ENCODE results near the gene HSD11B2. TPM values are rescaled to one million over a fixed set of nuclear protein-coding genes. Genes with fewer than 3 reads are reported as not detected.

Gene HSD11B2
- total and polyA plus RNA-seq, 2 of the 4 experiments (the other 2 are of a cell fraction), result 0.26 TPM; not detected in 1

- Histone ChIP-seq H2BK15ac (ENCODE audit: low read depth, low read length) (no peak overlapping the region), H4K91ac (ENCODE audit: insufficient read depth, low read depth, low read length) (no peak overlapping the region), H3K79me1 (ENCODE audit: low read depth in 1 of 2, low read length in 2 of 2) (no peaks in the 10 kb centered on the region), H3K36me3 (ENCODE audit: control insufficient read depth, insufficient read depth, low read length) (peaks cover 13% of the 10 kb centered on the region; the same call in 1 of the 2 replicates), H3K27ac (ENCODE audit: insufficient read depth, low read length) (no peak overlapping the region), H3K9me1 (ENCODE audit: insufficient read depth, low read length) (peaks cover 3% of the 10 kb centered on the region; the same call in 1 of the 2 replicates), H4K5ac (ENCODE audit: low read depth, low read length) (no peak overlapping the region), H3K27me3 (ENCODE audit: control insufficient read depth, insufficient read depth, low read length) (peaks cover 27% of the 10 kb centered on the region), H3K4me3 (ENCODE audit: insufficient read depth, low read depth, low read length) (no peak overlapping the region), H3K9ac (ENCODE audit: low read depth, low read length) (no peak overlapping the region), H3K4me1 (ENCODE audit: control insufficient read depth, insufficient read depth, low read length) (peaks cover 5% of the 10 kb centered on the region; the same call in 1 of the 2 replicates), H3K4me2 (ENCODE audit: low read depth, low read length) (no peak overlapping the region), H3K14ac (replicated peaks; ENCODE audit: low read depth, low read length) (no peak overlapping the region), H3K4ac (ENCODE audit: low read depth, low read length) (no peak overlapping the region), H3K9me3 (ENCODE audit: control insufficient read depth, insufficient read depth, low read length) (no peaks in the 10 kb centered on the region), H2BK5ac (ENCODE audit: low read depth, low read length, poor library complexity, severe bottlenecking) (no peak overlapping the region), H3K18ac (ENCODE audit: low read depth, low read length) (no peak overlapping the region), H2BK120ac (ENCODE audit: low read depth, low read length) (no peak overlapping the region), H3K56ac (ENCODE audit: extremely low read depth, insufficient read depth, low read length) (no peak overlapping the region), H3K23ac (ENCODE audit: low read depth, low read length) (no peak overlapping the region), H4K20me1 (ENCODE audit: insufficient read depth, low read length) (peaks cover 12% of the 10 kb centered on the region), H2BK20ac (ENCODE audit: low read depth, low read length) (no peak overlapping the region), H2AFZ (replicated peaks; ENCODE audit: low read length, poor library complexity) (no peak overlapping the region), H2AK9ac (replicated peaks; ENCODE audit: low read depth, low read length, poor library complexity) (no peak overlapping the region), H4K8ac (ENCODE audit: low read depth in 2 of 2, low read length in 2 of 2) (no peak overlapping the region), H2AK5ac (ENCODE audit: low read depth, low read length) (no peak overlapping the region)
- intact Hi-C loops (cut with micrococcal nuclease), result no loop called here
- dilution Hi-C loops (cut with HindIII; ENCODE audit: low sequenced_read_pairs, unreplicated experiment), result no loop called here
- POLR2A ChIA-PET (ENCODE audit: unreplicated experiment), result interaction anchor here (0.6 kb wide), 1 partner anchor 9 kb away, joined by 3 read pairs; no protein-coding TSS in a partner anchor
- WGBS, 2 experiments (ENCODE audit: extremely low coverage in 2 of 2, insufficient read length in 1 of 2), result 67% methylated on average over 3 of the region's 5 CpGs; no CpG with 5 or more reads in 1 of the 2 experiments
- DNase-seq (no peak), ATAC-seq (ENCODE audit: low read depth) (no peak)
- in situ Hi-C loops (cut with MboI; ENCODE audit: low sequenced_read_pairs), result no loop called here
- no peak for TF ChIP-seq ELK1 (IDR thresholded peaks at IDR 0.05; ENCODE audit: borderline replicate concordance, low read depth, low read length)
- TF ChIP-seq RAD21 (IDR thresholded peaks at IDR 0.05; ENCODE audit: low read length), result no peak
- no peak for TF ChIP-seq SMC3 (IDR thresholded peaks at IDR 0.05; ENCODE audit: low read depth, low read length)
- no peak for TF ChIP-seq USF2 (IDR thresholded peaks at IDR 0.05; ENCODE audit: low read depth, low read length)
- no peak for TF ChIP-seq FOS (IDR thresholded peaks at IDR 0.05; ENCODE audit: low read depth, low read length)
- no peak for TF ChIP-seq CHD1 (IDR thresholded peaks at IDR 0.05; ENCODE audit: low read depth, low read length)
- no peak for TF ChIP-seq MAZ (IDR thresholded peaks at IDR 0.05; ENCODE audit: borderline replicate concordance, low read depth, low read length)
- TF ChIP-seq MXI1 (IDR thresholded peaks at IDR 0.05; ENCODE audit: borderline replicate concordance, low read depth, low read length), result no peak
- no peak for TF ChIP-seq CTCF (conservative IDR thresholded peaks at IDR 0.05; ENCODE audit: low read depth, low read length)
- no peak for TF ChIP-seq RFX5 (IDR thresholded peaks at IDR 0.05; ENCODE audit: low read depth, low read length)
- no peak for TF ChIP-seq BHLHE40 (IDR thresholded peaks at IDR 0.05; ENCODE audit: low read depth, low read length)
- TF ChIP-seq POLR2A (IDR thresholded peaks at IDR 0.05; ENCODE audit: low read depth, low read length), result no peak
- no peak for TF ChIP-seq RCOR1 (IDR thresholded peaks at IDR 0.05; ENCODE audit: insufficient replicate concordance, low read length)
- TF ChIP-seq CEBPB (IDR thresholded peaks at IDR 0.05; ENCODE audit: low read depth, low read length), result no peak
- TF ChIP-seq NFE2L2 (IDR thresholded peaks at IDR 0.05; ENCODE audit: low read depth, low read length), result no peak
- no peak for TF ChIP-seq MAFK (IDR thresholded peaks at IDR 0.05; ENCODE audit: low read depth, low read length)
- no TSS peak for BruUV-seq (replicated peaks)
- CTCF ChIA-PET, result no interaction called here
Observed at GRCh38 chr16:67432506-67432890, 1.6 kb downstream of the HSD11B2 start.

Data from IMR-90 (cell line).